RKO (cell line): ENCODE measurements around the gene SH3D19.

ENCODE experiments used
- DNase-seq: peaks from one replicate; pipeline ENCODE4 v3.0.0-alpha.2; 2016; ENCODE audit warnings: low spot score

The SH3D19 gene

GRCh38 chr4:151195801-151196200, 129.6 kb downstream of the SH3D19 start:
- no peak for DNase-seq

GRCh38 chr4:151193414-151193813, 132.0 kb downstream of the SH3D19 start:
- DNase-seq: no peak

- no peak for DNase-seq
Measured at GRCh38 chr4:151192556-151193235, 132.7 kb downstream of the SH3D19 start.

GRCh38 chr4:151184523-151185458, 140.6 kb downstream of the SH3D19 start:
- no peak for DNase-seq

GRCh38 chr4:151182455-151182996, 142.9 kb downstream of the SH3D19 start:
- no peak for DNase-seq

DNA sequence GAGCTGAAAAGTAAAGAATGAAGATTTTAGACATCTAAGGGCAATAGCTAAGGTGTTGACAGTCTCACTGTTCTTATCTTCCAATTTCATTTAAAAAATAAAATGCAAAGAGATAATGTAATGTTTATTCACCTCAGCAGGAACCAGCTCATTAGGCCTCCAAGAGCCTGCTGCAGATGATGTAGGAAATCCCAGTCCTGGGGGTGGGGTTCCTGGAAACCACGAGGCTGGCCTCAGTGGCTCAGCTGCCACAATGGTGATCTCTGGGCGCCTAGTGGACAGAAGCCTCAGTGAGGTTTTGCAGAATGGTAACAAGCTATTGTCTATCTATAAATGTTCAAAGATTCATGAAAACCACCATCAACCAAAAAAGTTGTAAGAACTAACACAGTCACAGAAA, 148.7 kb downstream of the SH3D19 start:
- no peak for DNase-seq

- no peak for DNase-seq
Measured at GRCh38 chr4:151175754-151176631, 149.4 kb downstream of the SH3D19 start.

DNA sequence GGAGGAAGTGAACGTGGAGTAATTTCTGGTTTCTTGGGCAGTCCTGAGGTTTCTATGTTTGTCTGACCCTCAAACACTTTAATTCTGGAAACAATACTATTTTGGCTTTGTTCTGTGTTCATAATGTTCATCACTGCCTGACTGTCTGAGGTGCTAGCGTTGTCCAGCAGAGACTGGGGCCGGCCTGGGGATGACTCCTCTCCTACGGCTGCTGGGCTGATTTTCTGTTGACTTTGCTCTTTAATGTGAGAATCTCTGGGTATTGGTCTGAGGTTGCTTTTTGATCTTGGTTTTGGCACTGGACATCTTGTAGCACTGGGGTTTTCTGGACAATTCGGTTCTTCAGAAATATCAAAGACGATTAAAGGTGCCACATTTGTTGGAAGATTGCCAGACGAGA, 150.2 kb downstream of the SH3D19 start:
- DNase-seq: no peak

- DNase-seq: no peak
Measured at GRCh38 chr4:151174784-151175183, 150.6 kb downstream of the SH3D19 start.

DNA sequence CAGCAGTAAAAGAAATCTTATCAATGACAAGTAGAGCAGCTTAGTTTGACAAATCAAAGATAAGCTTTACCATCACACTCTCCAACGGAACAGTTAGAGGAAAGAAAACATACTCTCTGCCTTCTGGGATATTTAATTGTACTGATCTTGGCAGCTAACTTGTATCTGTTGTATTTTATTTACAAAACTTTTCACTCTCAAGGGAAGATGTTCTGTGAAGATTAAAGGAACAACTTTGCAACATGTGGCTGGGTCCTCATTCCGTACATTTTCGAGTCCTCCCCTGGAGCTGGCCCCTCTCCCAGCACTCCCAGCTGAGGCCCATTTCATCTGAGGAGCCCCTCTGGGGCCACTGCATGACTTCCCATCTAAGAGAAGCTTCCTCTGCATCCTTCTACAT, 151.5 kb downstream of the SH3D19 start:
- DNase-seq: no peak

GRCh38 chr4:151169900-151170299, 155.5 kb downstream of the SH3D19 start:
- DNase-seq: no peak

GRCh38 chr4:151169223-151169622, 156.2 kb downstream of the SH3D19 start:
- DNase-seq: no peak

- no peak for DNase-seq
Measured at GRCh38 chr4:151167561-151167960, 157.8 kb downstream of the SH3D19 start.

DNA sequence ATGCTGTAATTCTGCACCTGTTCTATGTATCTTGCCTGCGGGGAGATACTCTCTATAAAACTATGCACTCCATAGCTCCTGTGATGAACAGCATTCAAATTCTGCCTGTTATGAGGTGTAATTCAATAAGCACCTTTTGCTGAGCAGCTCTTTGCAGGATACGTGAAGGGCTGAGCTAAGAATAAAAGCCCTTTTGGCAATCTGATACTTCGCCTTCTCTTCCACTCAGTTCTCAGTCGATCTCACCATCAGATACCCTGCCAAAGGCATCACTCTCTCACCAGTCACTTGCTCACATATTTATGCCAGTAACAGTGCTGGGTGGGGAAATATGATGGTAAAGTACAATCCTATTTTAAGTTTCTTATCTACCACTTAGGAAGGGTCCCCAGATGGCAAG, 158.8 kb downstream of the SH3D19 start:
- no peak for DNase-seq

- no peak for DNase-seq
Measured at GRCh38 chr4:151165205-151166000, 160.0 kb downstream of the SH3D19 start.

DNA sequence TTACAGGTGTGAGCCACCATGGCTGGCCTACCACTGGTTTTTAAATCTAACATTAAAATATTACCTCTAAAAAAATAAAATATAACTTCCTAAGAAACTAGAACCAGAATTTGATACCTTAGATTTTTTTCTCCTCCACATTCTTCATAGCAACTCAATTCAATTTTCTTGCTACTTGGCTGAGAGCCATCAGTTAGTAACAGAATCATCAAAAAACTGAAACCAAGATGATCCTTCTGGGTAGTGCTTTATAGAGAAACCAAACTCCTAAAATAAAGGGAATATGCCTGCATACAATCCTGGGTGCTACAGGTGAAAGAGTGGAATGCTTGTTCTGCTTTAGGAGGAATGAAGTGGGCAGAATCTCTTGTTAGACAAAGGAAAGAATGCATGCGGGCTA, 161.6 kb downstream of the SH3D19 start:
- DNase-seq: no peak

- no peak for DNase-seq
Measured at GRCh38 chr4:151158979-151159378, 166.4 kb downstream of the SH3D19 start.

GRCh38 chr4:151157543-151157942, 167.9 kb downstream of the SH3D19 start:
- no peak for DNase-seq

DNA sequence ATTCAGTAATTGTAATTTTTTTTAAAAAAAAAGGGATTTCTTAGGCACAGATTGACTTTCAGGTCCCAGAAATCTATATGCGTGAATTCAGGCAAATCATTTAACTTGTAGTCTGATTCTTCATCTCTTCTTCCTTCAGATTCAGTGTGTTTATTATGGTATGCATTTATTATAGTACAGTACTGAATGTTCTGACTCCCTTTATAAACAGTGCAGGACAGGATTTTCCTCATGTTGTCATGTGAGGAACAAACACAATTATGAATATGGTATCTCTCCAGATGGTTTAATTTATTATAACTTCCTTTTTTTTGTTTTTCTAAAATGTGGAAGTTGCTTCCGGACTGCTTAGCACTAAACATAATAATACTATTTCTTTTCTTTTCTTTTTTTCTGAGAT, 171.8 kb downstream of the SH3D19 start:
- DNase-seq: no peak

DNA sequence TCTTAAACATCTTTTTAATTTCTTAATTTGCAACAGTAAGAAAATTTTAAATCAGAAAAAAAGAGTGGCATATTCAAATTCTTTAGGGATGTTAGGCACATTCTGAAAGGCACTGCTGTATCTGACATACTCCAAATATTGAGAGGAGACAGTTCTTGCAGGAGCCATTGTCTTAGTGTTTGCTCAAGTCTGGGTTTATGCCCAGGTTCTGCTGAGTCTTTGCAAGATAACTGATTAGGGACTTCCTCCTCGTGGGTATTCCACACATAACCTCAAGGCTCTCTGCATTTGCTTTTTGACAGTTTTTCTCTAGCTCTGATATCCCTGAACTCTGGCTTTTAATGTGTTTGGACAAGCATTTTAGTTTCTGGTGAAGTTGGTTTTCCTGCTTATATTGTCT, 173.4 kb downstream of the SH3D19 start:
- no peak for DNase-seq
